Activated CD4-positive, alpha-beta T cell treated with anti-CD3 and anti-CD28 coated beads for 36 hours (primary cell): ENCODE results near the gene ELK3. TPM values are rescaled to one million over a fixed set of nuclear protein-coding genes. Genes with fewer than 3 reads are reported as not detected.

Source experiments
- ATAC-seq: fragments of 200-7000 bp; cut with Tn5 transposase; one replicate; pipeline ENCODE4 v1.10.0; 2021; ENCODE audit warnings: mild to moderate bottlenecking, moderate library complexity
- CTCF ChIA-PET: fragments of 350-600 bp; sonication (Branson Sonifier 250); formaldehyde crosslinking; loops from one replicate; lab custom pipeline; 2021; ENCODE audit warnings: antibody characterized with exemption; lab: Charles Lee
- POLR2A ChIA-PET: fragments of 350-600 bp; sonication (Branson Sonifier 250); formaldehyde crosslinking; loops from one replicate; lab custom pipeline; 2021; ENCODE audit warnings: antibody characterized with exemption, inconsistent platforms; lab: Charles Lee
- DNase-seq: peaks from one replicate; pipeline ENCODE4 v3.0.0-alpha.2; 2020
- H3K27ac Mint-ChIP-seq: one replicate; pipeline ENCODE4 v1.8.0; 2021; ENCODE audit warnings: mixed read lengths
- H3K27me3 Mint-ChIP-seq: one replicate; pipeline ENCODE4 v1.8.0; 2021; ENCODE audit warnings: mixed read lengths
- H3K36me3 Mint-ChIP-seq: one replicate; pipeline ENCODE4 v1.8.0; 2021; ENCODE audit warnings: low read depth, mixed read lengths
- H3K4me1 Mint-ChIP-seq: one replicate; pipeline ENCODE4 v1.8.0; 2021; ENCODE audit warnings: mixed read lengths
- H3K4me3 Mint-ChIP-seq: one replicate; pipeline ENCODE4 v1.8.0; 2021; ENCODE audit warnings: mild to moderate bottlenecking, moderate library complexity, mixed read lengths
- H3K9me3 Mint-ChIP-seq: one replicate; pipeline ENCODE4 v1.8.0; 2021; ENCODE audit warnings: low read depth, mixed read lengths
- intact Hi-C, 2 experiments: fragments of 100-400 bp; cut with DNase I in 1 of 2; cut with micrococcal nuclease in 1 of 2; formaldehyde crosslinking; loops; one replicate each; pipeline versions ENCODE4 v1.14.2 to v1.15.1; 2022 to 2024; cut with DNase I, micrococcal nuclease
- total RNA-seq, 2 experiments: library from RNA; stranded (reverse); gene quantifications; one replicate each; pipeline ENCODE4 v1.2.3, GENCODE V29; 2021

Gene ELK3
- total RNA-seq, 2 experiments from 2014 or later: 17.0 to 17.4 TPM

DNA sequence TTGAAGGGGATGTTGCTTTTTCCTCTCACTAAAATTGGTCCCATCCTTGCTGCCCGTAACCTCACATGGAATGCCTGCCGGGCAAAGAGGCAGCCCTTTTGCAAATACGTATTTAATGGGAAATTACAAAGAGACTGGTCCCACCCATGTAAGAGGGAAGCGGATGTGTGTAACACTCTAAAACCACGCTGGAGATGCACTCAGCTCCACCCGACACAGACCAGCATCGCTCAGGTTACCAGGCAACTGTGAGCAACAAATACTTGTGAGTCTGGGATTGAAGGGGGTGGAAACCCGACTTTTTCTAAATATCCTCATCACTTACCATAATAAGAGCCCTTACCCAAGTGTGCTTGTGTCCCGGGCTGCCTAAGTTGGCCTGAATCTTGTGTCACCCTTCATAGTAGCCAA lies 47.7 kb downstream of the ELK3 start:
- Mint-ChIP-seq H3K9me3 (no peaks in the 10 kb centered on the region), H3K27ac (peak overlapping the region; percentile 74), H3K4me1 (peaks cover 62% of the 10 kb centered on the region), H3K36me3 (peaks cover 21% of the 10 kb centered on the region), H3K4me3 (peak overlapping the region; percentile 2), H3K27me3 (no peaks in the 10 kb centered on the region)
- ATAC-seq (peak; percentile 86), DNase-seq (peak; percentile 71)
- ChIA-PET CTCF (interaction anchor here (0.7 to 1.7 kb wide), 4 partner anchors 9 to 159 kb away, joined by 3 to 6 read pairs (median 3); no protein-coding TSS in a partner anchor), POLR2A (no interaction called here)
- intact Hi-C loops: no loop called here

DNA sequence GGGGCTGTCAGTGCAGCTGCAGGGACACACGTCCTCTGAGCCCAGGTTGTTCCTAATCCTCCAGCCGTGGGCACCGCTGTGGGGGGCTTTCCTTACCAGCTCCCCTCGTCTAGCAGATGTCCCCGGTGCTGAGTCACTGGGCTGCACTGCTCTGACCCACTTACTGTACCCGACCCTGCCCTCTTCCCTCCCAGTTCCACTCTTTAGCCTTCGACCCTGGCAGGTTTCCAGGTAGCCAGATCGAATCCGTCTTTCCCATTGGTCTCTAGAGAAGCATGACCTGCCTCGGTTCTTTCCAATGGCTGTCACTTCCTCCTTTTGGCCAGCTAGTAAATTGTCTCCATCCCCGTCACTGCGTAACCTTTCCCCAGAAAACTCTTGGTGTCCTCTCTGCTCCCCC lies 48.4 kb downstream of the ELK3 start:
- intact Hi-C loops: no loop called here
- H3K4me1 Mint-ChIP-seq: peaks cover 62% of the 10 kb centered on the region
- H3K36me3 Mint-ChIP-seq: peaks cover 25% of the 10 kb centered on the region
- CTCF ChIA-PET: interaction anchor here (1.4 to 1.7 kb wide), 2 partner anchors 10 to 27 kb away, joined by 3 to 6 read pairs; no protein-coding TSS in a partner anchor
- peak overlapping the region; percentile 74 for H3K27ac Mint-ChIP-seq
- DNase-seq: no peak
- H3K9me3 Mint-ChIP-seq: no peaks in the 10 kb centered on the region
- no peaks in the 10 kb centered on the region for H3K27me3 Mint-ChIP-seq
- no peak for ATAC-seq
- no peak overlapping the region for H3K4me3 Mint-ChIP-seq
- POLR2A ChIA-PET: interaction anchor here (1.0 kb wide), 1 partner anchor 8 kb away, joined by 3 read pairs; no protein-coding TSS in a partner anchor

DNA sequence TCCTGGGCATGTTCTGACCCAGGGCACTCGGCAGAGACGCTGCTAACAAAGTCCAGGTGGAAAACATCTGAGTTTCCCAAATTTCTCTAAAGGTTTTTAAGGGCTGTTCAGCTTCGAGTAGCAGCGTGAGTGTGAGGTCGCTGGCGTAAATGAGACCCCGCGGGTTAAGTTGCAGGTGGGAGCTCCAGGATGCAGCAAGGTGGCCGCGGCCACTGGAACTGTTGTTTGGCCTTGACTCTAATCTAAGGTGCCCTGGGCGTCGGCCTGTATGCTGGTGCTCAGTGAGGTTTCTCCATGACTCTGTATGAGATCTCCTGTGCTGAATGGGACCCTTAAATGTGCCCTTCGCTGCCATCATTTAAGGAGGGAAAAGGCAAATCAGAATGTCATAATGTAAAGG lies 50.7 kb downstream of the ELK3 start:
- intact Hi-C loops: no loop called here
- Mint-ChIP-seq H3K27me3 (no peaks in the 10 kb centered on the region), H3K4me3 (no peak overlapping the region), H3K27ac (peak overlapping the region; percentile 6), H3K9me3 (no peaks in the 10 kb centered on the region), H3K36me3 (peaks cover 36% of the 10 kb centered on the region), H3K4me1 (peaks cover 60% of the 10 kb centered on the region)
- ChIA-PET POLR2A (interaction anchor here (0.6 kb wide), 1 partner anchor 49 kb away, joined by 3 read pairs; no protein-coding TSS in a partner anchor), CTCF (no interaction called here)
- ATAC-seq (no peak), DNase-seq (no peak)

DNA sequence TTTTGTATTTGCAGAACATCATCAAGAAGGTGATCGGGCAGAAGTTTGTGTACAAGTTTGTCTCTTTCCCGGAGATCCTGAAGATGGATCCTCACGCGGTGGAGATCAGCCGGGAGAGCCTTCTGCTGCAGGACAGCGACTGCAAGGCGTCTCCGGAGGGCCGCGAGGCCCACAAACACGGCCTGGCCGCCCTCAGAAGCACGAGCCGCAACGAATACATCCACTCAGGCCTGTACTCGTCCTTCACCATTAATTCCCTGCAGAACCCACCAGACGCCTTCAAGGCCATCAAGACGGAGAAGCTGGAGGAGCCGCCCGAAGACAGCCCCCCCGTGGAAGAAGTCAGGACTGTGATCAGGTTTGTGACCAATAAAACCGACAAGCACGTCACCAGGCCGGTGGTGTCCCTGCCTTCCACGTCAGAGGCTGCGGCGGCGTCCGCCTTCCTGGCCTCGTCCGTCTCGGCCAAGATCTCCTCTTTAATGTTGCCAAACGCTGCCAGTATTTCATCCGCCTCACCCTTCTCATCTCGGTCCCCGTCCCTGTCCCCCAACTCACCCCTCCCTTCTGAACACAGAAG lies 52.8 kb downstream of the ELK3 start:
- H3K4me3 Mint-ChIP-seq: no peak overlapping the region
- H3K27ac Mint-ChIP-seq: no peak overlapping the region
- H3K27me3 Mint-ChIP-seq: no peaks in the 10 kb centered on the region
- ChIA-PET CTCF (interaction anchor here (0.6 kb wide), 1 partner anchor 195 kb away, joined by 4 read pairs; no protein-coding TSS in a partner anchor), POLR2A (interaction anchor here (0.6 kb wide), 1 partner anchor 705 kb away, joined by 3 read pairs; no protein-coding TSS in a partner anchor)
- no peaks in the 10 kb centered on the region for H3K9me3 Mint-ChIP-seq
- intact Hi-C loops: no loop called here
- DNase-seq: no peak
- peaks cover 55% of the 10 kb centered on the region for H3K4me1 Mint-ChIP-seq
- no peak for ATAC-seq
- H3K36me3 Mint-ChIP-seq: peaks cover 50% of the 10 kb centered on the region

DNA sequence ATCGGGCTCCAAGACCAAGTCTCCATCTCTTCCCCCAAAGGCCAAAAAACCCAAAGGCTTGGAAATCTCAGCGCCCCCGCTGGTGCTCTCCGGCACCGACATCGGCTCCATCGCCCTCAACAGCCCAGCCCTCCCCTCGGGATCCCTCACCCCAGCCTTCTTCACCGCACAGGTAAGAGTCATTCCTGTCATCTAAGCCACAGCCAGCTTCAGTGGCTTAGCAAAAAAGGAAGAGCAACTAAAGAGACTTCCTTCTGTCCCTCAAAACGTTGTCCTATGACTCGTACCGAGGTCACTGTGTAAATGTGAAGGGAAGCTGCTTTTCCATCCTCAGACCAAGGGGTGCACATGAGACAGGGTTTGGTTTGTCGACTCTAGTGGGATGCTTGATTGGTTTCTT lies 53.4 kb downstream of the ELK3 start:
- DNase-seq (peak; percentile 40), ATAC-seq (peak; percentile 78)
- peaks cover 53% of the 10 kb centered on the region for H3K4me1 Mint-ChIP-seq
- peak overlapping the region; percentile 45 for H3K27ac Mint-ChIP-seq
- no peaks in the 10 kb centered on the region for H3K27me3 Mint-ChIP-seq
- ChIA-PET CTCF (interaction anchor here (0.6 to 1.2 kb wide), 3 partner anchors 65 to 269 kb away, joined by 3 to 4 read pairs (median 3); no protein-coding TSS in a partner anchor), POLR2A (interaction anchor here (0.6 kb wide), 1 partner anchor 705 kb away, joined by 3 read pairs; no protein-coding TSS in a partner anchor)
- intact Hi-C loops: no loop called here
- H3K4me3 Mint-ChIP-seq: no peak overlapping the region
- H3K36me3 Mint-ChIP-seq: peaks cover 56% of the 10 kb centered on the region
- no peaks in the 10 kb centered on the region for H3K9me3 Mint-ChIP-seq

DNA sequence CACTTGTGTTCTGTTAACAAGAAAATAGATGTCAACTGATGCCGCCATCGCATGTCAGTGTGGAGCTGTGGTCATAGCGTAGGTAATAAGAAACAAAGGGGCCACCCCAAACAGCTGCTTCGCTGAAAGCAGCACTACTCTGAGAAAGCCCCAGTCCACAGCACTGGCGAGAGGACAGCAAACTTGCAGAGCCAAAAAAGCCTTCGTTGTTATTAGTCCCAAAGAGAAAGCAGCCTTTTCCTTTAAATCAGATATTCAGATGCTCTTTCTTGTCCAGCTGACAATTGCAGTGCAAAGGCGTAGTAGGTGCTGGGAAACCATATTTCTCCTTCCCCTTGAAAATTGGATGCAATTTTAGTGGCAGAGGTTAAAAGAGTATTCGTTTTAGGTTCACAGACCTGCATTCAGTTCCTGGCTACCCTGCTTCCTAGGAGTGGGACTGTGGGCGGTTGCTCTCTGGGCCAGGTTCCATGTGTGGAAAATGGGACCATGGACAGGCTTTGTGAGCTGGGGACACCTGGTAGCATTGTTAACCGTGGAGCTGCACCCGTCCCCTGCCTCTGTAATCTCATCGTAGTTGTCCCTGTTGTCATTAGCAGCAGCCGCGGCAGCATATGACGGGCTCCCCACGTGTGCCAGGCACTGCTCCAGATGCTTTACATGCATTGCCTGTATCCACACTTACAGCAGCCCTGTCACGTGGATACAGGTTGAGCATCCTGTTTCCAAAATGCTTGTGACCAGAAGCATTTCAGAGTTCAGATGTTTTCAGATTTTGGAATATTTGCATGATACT lies 54.2 kb downstream of the ELK3 start:
- intact Hi-C loops: no loop called here
- POLR2A ChIA-PET: interaction anchor here (0.6 kb wide), 1 partner anchor 387 kb away, joined by 3 read pairs; no protein-coding TSS in a partner anchor
- peaks cover 47% of the 10 kb centered on the region for H3K4me1 Mint-ChIP-seq
- no peaks in the 10 kb centered on the region for H3K9me3 Mint-ChIP-seq
- no peak overlapping the region for H3K4me3 Mint-ChIP-seq
- ATAC-seq: no peak
- DNase-seq: no peak
- peak overlapping the region; percentile 45 for H3K27ac Mint-ChIP-seq
- no peaks in the 10 kb centered on the region for H3K27me3 Mint-ChIP-seq
- CTCF ChIA-PET: interaction anchor here (1.0 to 1.2 kb wide), 2 partner anchors 64 to 268 kb away, joined by 3 read pairs; no protein-coding TSS in a partner anchor
- peaks cover 53% of the 10 kb centered on the region for H3K36me3 Mint-ChIP-seq

DNA sequence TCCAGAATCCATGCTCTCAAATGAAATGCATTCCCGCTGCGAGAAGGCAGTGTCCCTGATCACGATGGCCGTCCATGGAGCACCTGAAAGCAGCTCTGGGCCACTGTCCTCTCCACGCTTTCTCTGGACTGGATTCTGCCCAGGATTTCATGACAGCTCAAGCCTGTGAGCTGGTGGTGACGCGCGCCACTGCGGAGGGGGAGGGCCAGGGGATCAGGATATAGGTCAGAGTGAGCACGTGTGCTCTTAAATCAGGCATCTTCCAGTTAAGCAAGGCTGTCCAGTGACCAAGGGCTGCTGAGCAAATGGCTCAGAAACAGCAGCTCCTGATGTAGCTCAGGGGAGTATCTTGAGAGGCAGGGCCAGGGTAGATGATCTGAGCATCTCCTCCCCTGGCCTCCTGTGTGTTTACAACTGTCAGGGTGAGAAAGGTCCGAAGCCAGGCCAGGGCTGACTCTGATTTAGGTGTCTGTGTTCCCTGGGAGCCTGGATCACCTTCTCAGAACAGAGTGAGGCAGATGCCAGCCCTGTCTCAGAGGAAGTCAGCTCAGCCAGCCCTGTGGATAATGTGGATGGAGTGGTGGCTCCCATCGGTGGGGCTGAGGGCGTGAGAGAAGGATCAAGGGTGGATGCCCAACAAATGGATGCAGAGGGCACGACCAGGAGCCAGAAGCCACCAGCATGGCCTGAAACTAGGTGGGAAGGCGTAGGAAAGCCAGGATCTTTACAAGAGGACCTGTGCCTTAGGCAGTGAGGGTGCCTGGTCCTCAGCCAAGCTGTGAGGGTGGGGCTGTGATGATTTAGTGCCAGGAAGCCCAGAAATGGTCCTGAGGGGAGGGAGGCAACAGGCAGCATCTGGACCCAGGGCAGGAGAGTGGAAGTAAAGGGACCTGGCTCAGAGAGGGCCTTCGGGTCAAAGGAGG lies 55.3 kb downstream of the ELK3 start:
- DNase-seq: no peak
- Mint-ChIP-seq H3K27me3 (no peaks in the 10 kb centered on the region), H3K9me3 (no peaks in the 10 kb centered on the region), H3K36me3 (peaks cover 58% of the 10 kb centered on the region), H3K4me1 (peaks cover 46% of the 10 kb centered on the region), H3K27ac (peak overlapping the region; percentile 48), H3K4me3 (no peak overlapping the region)
- ATAC-seq: no peak
- POLR2A ChIA-PET: no interaction called here
- intact Hi-C loops: no loop called here
- CTCF ChIA-PET: interaction anchor here (0.7 to 1.3 kb wide), 2 partner anchors 48 to 240 kb away, joined by 3 to 4 read pairs; partner anchors contain the start of gene CFAP54

DNA sequence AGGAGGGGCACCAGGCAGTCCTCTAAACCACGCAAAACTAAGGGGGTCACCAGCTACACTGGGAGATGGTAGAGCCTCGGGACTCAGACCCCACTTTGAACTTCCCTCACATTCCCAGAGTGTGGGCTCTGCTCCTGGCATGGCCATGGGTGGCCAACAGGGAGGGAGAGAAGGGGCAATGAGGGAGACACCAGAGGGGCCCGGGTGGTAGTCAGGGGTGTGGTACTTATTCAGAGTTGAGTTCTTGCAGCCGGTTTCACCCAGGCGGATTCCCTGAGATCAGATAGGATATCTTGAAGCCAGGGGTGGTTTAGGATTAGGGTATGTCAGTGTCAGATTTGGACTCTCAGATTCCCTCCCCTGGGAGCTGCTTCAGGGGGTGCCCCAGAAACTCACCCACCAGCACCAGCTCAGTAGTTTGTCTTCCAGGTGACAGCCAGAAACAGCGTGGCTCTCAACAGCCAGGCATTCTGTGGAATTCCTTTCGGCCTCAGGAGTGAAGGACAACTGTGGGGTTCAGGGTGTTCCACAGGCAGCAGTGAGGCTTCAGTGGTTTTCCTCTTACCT lies 56.0 kb downstream of the ELK3 start:
- Mint-ChIP-seq H3K27me3 (no peaks in the 10 kb centered on the region), H3K4me3 (no peak overlapping the region), H3K27ac (peak overlapping the region; percentile 47), H3K36me3 (peaks cover 63% of the 10 kb centered on the region), H3K9me3 (no peaks in the 10 kb centered on the region), H3K4me1 (peaks cover 50% of the 10 kb centered on the region)
- intact Hi-C loops: no loop called here
- ChIA-PET POLR2A (no interaction called here), CTCF (interaction anchor here (0.7 to 1.3 kb wide), 2 partner anchors 47 to 239 kb away, joined by 3 to 4 read pairs; partner anchors contain the start of gene CFAP54)
- ATAC-seq: no peak
- DNase-seq: no peak

DNA sequence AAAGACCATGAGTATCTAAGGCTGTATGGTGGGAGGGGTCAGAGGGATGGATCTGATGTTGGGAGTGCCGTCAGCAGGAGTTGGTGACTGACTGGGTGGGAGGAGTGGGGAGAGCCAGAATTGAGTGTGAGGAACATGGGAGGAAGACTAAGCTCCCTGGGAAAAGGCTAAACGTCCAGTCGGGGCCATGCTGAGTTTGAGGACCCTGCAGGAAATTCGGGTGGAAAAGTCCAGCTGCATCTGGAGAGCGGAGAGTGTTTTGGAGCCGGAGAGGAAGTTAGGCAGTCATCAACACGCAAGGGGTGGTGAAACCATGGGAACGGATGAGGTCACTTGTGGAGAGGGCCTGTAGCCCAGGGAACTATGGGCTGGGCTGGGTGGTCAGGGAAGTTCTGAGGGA lies 60.9 kb downstream of the ELK3 start:
- no peaks in the 10 kb centered on the region for H3K9me3 Mint-ChIP-seq
- peak overlapping the region; percentile 65 for H3K27ac Mint-ChIP-seq
- ATAC-seq (no peak), DNase-seq (no peak)
- no peak overlapping the region for H3K4me3 Mint-ChIP-seq
- intact Hi-C loops: no loop called here
- H3K27me3 Mint-ChIP-seq: no peaks in the 10 kb centered on the region
- CTCF ChIA-PET: interaction anchor here (0.9 to 1.2 kb wide), 2 partner anchors 11 to 13 kb away, joined by 3 read pairs; no protein-coding TSS in a partner anchor
- POLR2A ChIA-PET: no interaction called here
- H3K4me1 Mint-ChIP-seq: peaks cover 30% of the 10 kb centered on the region
- H3K36me3 Mint-ChIP-seq: peaks cover 39% of the 10 kb centered on the region

DNA sequence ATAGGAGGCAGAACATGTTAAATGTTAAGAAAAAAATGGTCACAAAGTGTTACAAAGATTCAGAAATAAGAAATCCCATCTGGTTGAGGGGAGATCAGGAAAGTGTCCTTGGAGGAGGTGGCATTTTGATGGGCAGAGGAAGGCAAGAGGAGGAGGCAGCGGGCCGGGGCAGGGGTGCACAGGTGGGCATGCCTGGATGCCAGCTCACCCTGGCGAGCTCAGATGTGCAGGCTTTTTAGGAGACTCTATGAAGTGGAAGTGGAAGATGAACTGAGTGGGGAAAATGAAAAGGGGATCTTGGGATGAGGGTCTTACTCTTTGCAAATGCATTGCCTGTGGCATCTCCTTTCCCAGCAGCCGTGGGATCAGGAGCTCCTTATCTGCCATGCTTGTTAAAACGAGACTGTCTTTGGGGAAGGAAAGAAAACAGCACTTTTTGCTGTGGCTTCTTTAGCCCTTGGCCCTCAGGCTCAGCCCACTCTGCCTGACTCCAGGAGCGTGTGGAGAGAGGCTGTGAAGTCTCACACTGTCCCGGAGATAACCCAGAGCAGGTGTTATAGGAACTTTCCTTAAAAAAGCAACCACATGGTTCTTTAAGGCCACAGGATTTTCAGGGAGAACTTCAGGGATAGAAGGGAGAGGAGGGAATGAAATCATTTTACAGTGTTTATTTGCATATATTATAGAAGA lies 62.6 kb downstream of the ELK3 start:
- ATAC-seq (no peak), DNase-seq (no peak)
- H3K9me3 Mint-ChIP-seq: no peaks in the 10 kb centered on the region
- peaks cover 20% of the 10 kb centered on the region for H3K4me1 Mint-ChIP-seq
- ChIA-PET CTCF (interaction anchor here (1.0 kb wide), 1 partner anchor 189 kb away, joined by 4 read pairs; no protein-coding TSS in a partner anchor), POLR2A (no interaction called here)
- no peak overlapping the region for H3K4me3 Mint-ChIP-seq
- intact Hi-C loops: no loop called here
- H3K36me3 Mint-ChIP-seq: peaks cover 38% of the 10 kb centered on the region
- H3K27me3 Mint-ChIP-seq: no peaks in the 10 kb centered on the region
- no peak overlapping the region for H3K27ac Mint-ChIP-seq
